SKM-1 (cell line): ENCODE measurements around the gene GPM6B.

Experiments used
- DNase-seq: peaks from one replicate; lab custom pipeline; 2025; ENCODE audit not compliant: unreplicated experiment; lab: John Stamatoyannopoulos, UW

GPM6B gene, protein sequence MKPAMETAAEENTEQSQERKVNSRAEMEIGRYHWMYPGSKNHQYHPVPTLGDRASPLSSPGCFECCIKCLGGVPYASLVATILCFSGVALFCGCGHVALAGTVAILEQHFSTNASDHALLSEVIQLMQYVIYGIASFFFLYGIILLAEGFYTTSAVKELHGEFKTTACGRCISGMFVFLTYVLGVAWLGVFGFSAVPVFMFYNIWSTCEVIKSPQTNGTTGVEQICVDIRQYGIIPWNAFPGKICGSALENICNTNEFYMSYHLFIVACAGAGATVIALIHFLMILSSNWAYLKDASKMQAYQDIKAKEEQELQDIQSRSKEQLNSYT

GRCh38 chrX:13816643-13817627, at the start of gene GPM6B:
Gene GPM6B (minus strand): TSS chrX:13817093. CDS start chrX:13816904, 189 bp downstream.
- no peak for DNase-seq

DNA sequence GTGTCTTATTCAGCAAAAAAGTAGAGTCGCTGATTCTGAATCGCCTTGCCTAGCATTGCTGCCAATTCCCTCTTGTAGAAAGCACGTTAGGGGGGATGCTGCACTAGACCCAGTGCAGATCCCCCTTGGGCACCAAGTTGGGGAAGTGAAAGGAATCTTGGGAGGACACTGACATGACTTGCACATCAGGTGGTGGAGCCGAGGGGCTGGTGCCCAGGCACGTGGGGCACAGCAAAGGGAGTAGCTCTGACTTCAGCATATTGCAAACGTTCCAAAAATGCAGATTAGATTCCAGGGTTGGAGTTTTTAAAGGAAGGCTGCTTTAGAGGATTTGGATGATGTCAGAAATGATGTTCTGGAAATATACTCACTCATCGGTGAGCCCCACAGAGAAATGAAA, 47.4 kb upstream of the GPM6B start:
- no peak for DNase-seq

DNA sequence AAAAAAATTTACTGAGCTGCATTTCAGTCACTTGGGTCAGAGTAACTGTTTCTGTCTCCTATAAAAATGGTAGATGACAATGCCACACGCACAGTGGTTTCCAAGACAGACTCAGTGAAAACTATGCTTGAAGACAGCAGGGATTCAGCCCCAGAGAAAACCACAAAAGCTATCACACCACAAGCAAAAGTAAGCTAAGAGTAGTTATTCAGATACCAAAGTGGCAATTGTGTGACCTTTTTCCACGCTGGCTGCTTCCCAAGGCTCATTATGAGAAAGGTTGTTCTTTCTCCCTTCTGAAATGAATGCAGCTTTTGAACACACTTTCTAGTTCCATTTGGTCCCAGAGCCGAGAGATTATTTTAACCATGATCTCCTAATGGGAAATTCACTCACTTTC, 46.4 kb upstream of the GPM6B start:
- no peak for DNase-seq

DNA sequence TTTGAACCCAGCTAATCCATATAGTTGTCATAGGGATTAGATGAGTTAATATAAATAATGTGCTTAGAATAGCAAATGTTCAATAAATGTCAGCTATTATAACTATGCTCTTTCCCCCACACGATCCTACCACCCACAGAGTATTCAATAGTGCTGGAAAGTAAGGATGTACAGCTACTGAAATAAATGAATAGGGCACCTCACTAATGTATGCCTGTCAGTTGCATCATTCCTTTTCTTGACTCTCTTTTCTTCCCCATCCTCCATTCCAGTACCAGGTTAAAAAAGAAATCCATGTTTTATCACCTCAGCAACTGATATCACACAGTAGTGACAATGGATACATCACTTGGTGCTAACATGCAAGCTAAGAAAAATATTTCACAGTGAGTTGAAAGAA, 42.8 kb upstream of the GPM6B start:
- no peak for DNase-seq

- DNase-seq = no peak
Observed at GRCh38 chrX:13857804-13858203, 40.9 kb upstream of the GPM6B start.

DNA sequence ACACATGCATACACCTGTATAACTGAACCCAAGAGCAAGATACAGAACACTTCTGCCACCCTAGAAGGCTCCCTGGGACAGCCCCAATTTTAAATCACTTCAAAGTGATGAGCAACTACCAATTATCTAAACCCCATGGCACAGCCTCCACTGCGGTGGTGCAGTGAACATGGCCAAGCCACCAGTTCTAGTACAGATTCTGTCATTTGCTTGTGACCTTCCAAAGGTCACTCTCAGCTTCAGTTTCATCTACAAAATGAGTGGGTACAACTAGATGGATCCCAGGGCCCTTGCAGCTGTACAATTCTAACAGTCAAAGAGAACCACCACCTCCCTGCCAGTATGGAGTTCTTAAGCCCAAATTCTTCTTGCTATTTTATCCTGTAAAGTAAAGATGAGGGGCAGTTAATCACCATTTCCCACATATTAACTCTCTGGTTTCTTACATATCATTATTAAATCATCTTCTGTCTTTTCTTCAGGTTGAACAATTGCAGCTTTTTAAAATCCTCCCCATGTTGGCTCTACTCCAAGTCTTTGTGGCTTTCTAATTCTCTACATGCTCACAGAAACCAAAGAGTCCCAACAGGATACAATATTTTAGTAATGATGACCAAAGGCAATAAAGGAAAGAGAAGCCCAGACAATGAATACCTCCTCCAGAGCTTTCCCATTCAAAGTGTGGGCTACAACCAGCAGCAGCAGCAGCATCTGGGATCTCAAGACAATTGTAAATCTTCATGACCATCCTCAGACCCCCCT, 39.0 kb upstream of the GPM6B start:
- no peak for DNase-seq

GRCh38 chrX:13854003-13854402, 37.1 kb upstream of the GPM6B start:
- DNase-seq = no peak

- DNase-seq = no peak
Observed at GRCh38 chrX:13852001-13852695, 35.3 kb upstream of the GPM6B start.

DNA sequence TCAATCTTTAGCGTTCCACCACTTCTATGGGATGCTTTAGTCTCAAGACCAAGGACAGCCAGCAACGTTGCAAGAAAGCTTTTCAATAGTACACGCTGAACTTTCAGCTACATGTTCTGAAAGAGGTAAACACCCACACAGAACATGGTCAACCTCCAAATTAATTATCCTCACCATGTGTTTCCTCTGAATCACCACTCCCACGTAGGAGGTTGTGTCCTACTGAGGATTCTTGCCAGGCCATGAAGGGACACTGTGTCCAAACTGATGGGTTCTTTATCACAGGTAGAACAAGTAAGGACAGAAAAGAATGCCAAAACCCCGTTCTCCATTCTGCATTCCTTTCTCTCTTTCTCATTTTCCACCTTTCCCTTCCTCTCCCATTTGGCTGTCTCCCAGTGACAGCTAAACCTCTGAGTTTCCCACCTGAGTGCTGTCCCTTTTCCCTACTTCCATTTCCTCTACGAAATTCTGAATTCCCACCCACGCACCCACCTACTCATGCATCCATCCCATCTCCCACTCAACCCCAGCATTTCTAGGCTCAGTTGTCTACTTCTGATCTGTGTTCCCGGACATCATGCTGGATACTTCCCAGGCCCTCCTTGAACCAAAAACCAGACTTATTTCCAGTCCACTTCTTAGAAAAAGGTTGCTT, 29.0 kb upstream of the GPM6B start:
- DNase-seq = no peak

GRCh38 chrX:13843150-13843721, 26.3 kb upstream of the GPM6B start:
- DNase-seq = no peak

DNA sequence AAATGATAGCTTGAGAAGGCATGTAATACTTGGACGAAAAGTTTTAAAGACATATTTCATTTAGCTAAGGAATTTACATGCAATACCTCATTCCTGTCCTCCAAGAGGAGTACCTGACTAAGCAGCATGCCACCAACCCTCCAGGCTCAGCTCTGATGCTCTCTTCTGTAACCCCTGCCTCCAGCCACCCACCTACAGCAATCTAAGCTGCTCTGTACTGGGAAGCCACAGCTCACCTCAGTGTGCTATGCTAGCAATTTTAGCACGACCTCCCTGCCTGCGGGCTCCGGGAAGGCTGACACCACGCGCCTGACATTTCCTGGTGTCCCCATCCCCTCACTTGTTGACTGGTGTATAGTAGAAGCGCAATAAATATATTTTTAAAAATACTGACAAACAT, 23.2 kb upstream of the GPM6B start:
- DNase-seq = no peak

DNA sequence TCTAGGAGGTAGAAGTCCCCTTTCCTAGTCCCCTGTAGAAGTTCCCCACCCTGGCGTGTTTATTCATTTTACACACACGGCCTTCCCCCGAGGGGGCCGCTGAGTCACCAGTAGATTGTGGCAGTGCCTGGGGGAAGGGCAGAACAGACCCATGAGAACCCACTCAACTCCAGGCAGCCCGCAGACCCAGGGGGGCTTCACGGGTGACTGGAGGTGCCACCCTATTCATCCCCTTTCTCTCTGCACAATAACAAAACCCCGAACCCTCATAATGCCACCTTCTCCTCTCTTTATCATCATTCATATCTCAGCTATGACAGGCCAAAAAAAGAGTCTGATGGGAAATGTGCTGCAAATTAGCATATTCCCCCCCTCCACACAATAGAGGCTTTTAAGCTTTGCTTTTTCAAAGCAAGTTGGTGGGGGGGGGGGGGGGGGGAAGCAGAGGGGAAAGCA, 20.4 kb upstream of the GPM6B start:
- DNase-seq = no peak

DNA sequence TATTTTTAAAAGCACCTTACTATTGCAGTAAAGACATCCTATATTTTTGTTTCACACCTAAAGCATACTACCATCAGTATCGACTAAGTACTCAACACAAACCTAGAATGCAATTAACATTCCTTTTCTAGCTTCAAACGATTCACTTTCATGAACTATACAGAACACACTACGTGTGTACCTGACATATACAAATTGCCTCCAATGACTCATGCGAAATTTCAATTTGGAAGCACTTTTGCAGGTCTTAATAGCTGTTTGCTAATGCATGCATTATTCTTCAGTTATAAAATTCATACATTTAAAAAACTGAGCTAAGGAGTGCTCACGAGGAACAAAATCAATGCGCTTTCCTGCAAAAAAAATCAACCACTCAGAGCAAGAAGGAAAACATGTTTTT, 19.7 kb upstream of the GPM6B start:
- no peak for DNase-seq

- no peak for DNase-seq
Observed at GRCh38 chrX:13835825-13836224, 18.9 kb upstream of the GPM6B start.

DNA sequence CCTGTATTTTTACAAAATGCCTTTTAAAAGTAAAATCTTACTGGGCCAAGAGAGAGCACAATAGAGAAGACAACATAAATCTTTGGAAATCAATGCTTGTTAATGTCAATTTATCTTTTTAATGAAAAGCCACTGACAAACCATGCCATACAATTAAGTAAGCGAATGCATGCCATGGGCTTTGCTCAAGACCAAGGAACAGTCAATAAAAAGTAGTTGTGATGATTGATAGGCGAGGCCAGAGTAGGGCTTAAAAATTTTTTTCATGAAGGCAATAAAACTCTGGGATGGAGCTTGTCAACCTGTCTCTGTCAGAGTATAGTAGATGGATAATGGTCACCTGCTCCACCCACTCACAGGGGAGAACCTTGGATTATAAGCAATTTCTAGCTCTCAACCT, 17.5 kb upstream of the GPM6B start:
- DNase-seq = no peak

DNA sequence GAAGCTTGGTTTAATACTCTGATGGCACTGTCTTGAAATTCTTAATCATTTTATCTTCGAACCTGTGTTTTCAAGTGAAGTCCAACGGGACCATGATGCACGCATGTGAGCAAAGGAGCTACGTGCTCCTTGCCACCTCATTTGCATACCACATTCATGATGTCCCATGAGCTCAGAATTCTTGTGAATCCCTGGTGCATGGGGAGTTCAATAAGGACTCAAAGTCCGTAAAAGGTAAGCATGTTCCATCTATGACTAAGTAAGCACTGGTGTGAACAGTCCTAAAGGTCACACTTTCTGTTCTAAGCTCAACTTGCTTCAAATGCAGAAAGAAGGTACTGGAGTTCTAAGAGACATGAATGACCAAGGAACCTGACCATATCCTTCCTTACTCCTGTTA, 13.1 kb upstream of the GPM6B start:
- DNase-seq = no peak

DNA sequence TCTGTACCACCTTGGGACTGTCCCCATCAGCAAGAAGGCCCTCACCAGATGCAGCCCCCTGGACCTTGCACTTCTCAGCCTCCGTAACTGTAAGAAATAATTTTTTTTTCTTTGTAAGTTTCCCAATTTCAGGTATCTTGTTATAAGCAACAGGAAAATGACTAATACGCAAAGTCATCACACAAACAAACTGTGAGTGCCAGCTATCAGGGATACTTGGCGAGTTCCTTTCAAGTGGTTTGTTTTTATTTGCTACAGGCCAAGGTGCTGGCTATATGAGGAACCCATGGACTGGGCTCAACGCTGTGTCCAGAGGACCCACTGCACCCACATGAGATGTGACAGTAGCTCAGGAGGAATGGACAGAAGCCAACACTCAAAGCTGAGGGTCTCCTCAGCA, 11.5 kb upstream of the GPM6B start:
- DNase-seq = no peak

DNA sequence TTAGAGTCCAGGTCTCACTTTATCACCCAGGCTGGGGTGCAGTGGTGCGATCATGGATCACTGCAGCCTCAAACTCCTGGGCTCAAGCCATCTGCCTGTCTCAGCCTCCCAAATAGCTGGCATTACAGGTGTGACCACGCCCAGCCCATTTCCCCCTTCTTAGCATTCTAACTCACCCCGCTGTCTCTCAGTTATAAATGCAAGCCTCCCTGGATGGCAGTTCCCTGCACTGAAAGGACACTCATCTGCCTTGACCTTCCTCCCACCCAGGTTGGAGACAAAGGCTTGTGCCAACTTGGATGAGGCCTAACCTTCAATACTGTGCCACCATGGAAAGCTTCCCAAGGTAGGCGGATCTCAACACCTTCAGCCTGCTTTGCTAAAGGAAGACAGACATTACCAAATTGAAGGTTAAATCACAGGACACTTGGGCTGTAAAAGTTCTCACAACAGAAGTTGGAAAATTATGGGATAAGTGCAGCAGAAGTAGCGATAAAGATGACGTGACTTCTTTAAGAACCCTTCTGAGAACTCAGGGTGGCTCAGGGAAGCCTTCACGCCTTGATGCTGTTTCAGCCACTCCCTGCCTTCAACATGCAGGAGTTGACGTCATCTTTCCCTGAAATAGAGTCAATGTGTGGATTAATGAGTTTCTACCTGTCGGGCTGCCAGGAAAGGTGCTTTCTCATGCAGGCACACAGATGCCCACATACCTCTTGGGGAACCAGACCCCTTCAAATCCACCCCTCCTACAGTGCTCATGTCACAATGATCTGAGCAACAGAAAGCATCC, 10.6 kb upstream of the GPM6B start:
- DNase-seq = no peak

- no peak for DNase-seq
Observed at GRCh38 chrX:13826770-13827169, 9.9 kb upstream of the GPM6B start.
